Measurements from ENCODE around the gene CD209.
"Not testable (repeated sequence)": the region's sequence is repeated elsewhere in the genome, so short reads cannot be mapped to it uniquely, and the experiment has no call there.

CD209 gene

GRCh38 chr19:7746903-7747884 is at the start of gene CD209:
CD209 (minus strand) TSS chr19:7747534; CDS start chr19:7747511, 23 bp downstream.
- DNase-seq (ENCODE audit: low read depth), result no peak
- no peak within 1 kb of the TSS for H3K4me3 ChIP-seq (ENCODE audit: low read length)
- no peak for TF ChIP-seq CTCF (IDR thresholded peaks at IDR 0.05; ENCODE audit: insufficient read depth, low read depth, low read length, missing control alignments)

GRCh38 chr19:7795555-7796161 is 48.3 kb upstream of the CD209 start:
- no peak overlapping the region for H3K4me3 ChIP-seq (ENCODE audit: low read length)
- no peak for TF ChIP-seq CTCF (IDR thresholded peaks at IDR 0.05; ENCODE audit: insufficient read depth, low read depth, low read length, missing control alignments)
- DNase-seq (ENCODE audit: low read depth), result no peak

- no peak overlapping the region for H3K4me3 ChIP-seq (ENCODE audit: low read length)
- TF ChIP-seq CTCF (IDR thresholded peaks at IDR 0.05; ENCODE audit: insufficient read depth, low read depth, low read length, missing control alignments), result no peak
- DNase-seq (ENCODE audit: low read depth), result no peak
Measured at GRCh38 chr19:7793493-7793892, 46.2 kb upstream of the CD209 start.

- not testable (repeated sequence) for DNase-seq (ENCODE audit: low read depth); H3K4me3 ChIP-seq (ENCODE audit: low read length)
Measured at GRCh38 chr19:7792701-7793100, 45.4 kb upstream of the CD209 start.

- peak; percentile 33 for DNase-seq (ENCODE audit: low read depth)
- TF ChIP-seq CTCF (IDR thresholded peaks at IDR 0.05; ENCODE audit: insufficient read depth, low read depth, low read length, missing control alignments), result no peak
- no peak overlapping the region for H3K4me3 ChIP-seq (ENCODE audit: low read length)
Measured at GRCh38 chr19:7792281-7792680, 44.9 kb upstream of the CD209 start.

- no peak overlapping the region for H3K4me3 ChIP-seq (ENCODE audit: low read length)
- no peak for TF ChIP-seq CTCF (IDR thresholded peaks at IDR 0.05; ENCODE audit: insufficient read depth, low read depth, low read length, missing control alignments)
- DNase-seq (ENCODE audit: low read depth), result no peak
Measured at GRCh38 chr19:7790416-7790815, 43.1 kb upstream of the CD209 start.

GRCh38 chr19:7789447-7789846 is 42.1 kb upstream of the CD209 start:
- TF ChIP-seq CTCF (IDR thresholded peaks at IDR 0.05; ENCODE audit: insufficient read depth, low read depth, low read length, missing control alignments), result no peak
- DNase-seq (ENCODE audit: low read depth), result no peak
- H3K4me3 ChIP-seq (ENCODE audit: low read length), result no peak overlapping the region
